GM12878 (cell line): ENCODE measurements around the gene SBF2. TPM values are rescaled to one million over a fixed set of nuclear protein-coding genes. Genes with fewer than 3 reads are reported as not detected.

ENCODE experiments used
- ATAC-seq: fragments of 200-7000 bp; cut with Tn5 transposase; 3 replicates; pipeline ENCODE4 v1.9.1; 2020; ENCODE audit warnings: mild to moderate bottlenecking, moderate library complexity
- BruUV-seq: library from RNA; stranded (reverse); fragments of 400-500 nt; replicated peaks from 2 replicates; lab custom pipeline; 2021; lab: Mats Ljungman, UMichigan
- CTCF ChIA-PET: fragments of 300-600 bp; sonication (Branson Sonifier 250); formaldehyde crosslinking; extraction: SDS; loops from one replicate; lab custom pipeline; 2021; ENCODE audit warnings: inconsistent platforms; lab: Yijun Ruan, JAX
- POLR2A ChIA-PET: fragments of 350-600 bp; formaldehyde crosslinking; extraction: SDS; loops from one replicate; lab custom pipeline; 2021; ENCODE audit warnings: inconsistent platforms; lab: Charles Lee
- RAD21 ChIA-PET: fragments of 300-600 bp; sonication (Branson Sonifier 250); formaldehyde crosslinking; loops from one replicate; lab custom pipeline; 2023; ENCODE audit warnings: antibody characterized with exemption; ENCODE audit not compliant: unreplicated experiment; lab: Charles Lee
- SMC1A ChIA-PET: fragments of 300-600 bp; sonication (Branson Sonifier 250); formaldehyde crosslinking; loops from one replicate; lab custom pipeline; 2023; ENCODE audit not compliant: unreplicated experiment, uncharacterized antibody; lab: Charles Lee
- DNase-seq: peaks from one replicate; pipeline ENCODE4 v3.0.0-alpha.2; 2011; ENCODE audit warnings: low read depth, low spot score
- FAIRE-seq: peaks from 3 replicates; lab custom pipeline; 2011; peaks lifted over from hg19 to GRCh38; lab: Jason Lieb, UNC
- H2AFZ ChIP-seq: 2 replicates; pipeline ENCODE4 v1.6.0; 2011; ENCODE audit warnings: low read depth, low read length, control low read depth; ENCODE audit not compliant: control insufficient read depth
- H3K27ac ChIP-seq: 2 replicates; pipeline ENCODE4 v1.5.1; 2011; ENCODE audit warnings: control low read depth; ENCODE audit not compliant: control insufficient read depth, insufficient read depth
- H3K27me3 ChIP-seq, 2 experiments: replicated peaks in 1 of 2; 2 replicates each; pipeline versions ENCODE4 v1.6.0 to v1.6.1; 2011; ENCODE audit warnings: low read length in 1 of 2; ENCODE audit not compliant: control insufficient read depth in 2 of 2, insufficient read depth in 2 of 2
- H3K36me3 ChIP-seq, 2 experiments: 2 replicates each; pipeline ENCODE4 v1.5.1; 2011; ENCODE audit warnings: low read length in 1 of 2; ENCODE audit not compliant: control insufficient read depth in 2 of 2, insufficient read depth in 2 of 2
- H3K4me1 ChIP-seq: 2 replicates; pipeline ENCODE4 v1.6.1; 2011; ENCODE audit warnings: mild to moderate bottlenecking, low read length, moderate library complexity, mixed read lengths; ENCODE audit not compliant: control insufficient read depth, insufficient read depth
- H3K4me2 ChIP-seq: 2 replicates; pipeline ENCODE4 v1.6.0; 2011; ENCODE audit warnings: control low read depth; ENCODE audit not compliant: control insufficient read depth, insufficient read depth
- H3K4me3 ChIP-seq: fragments of 200-600 bp; sonication (generic); 2 replicates; pipeline ENCODE4 v1.5.1; 2016
- H3K79me2 ChIP-seq: 2 replicates; pipeline ENCODE4 v1.6.0; 2011; ENCODE audit warnings: low read length; ENCODE audit not compliant: control insufficient read depth, insufficient read depth
- H3K9ac ChIP-seq: 2 replicates; pipeline ENCODE4 v1.8.0; 2011; ENCODE audit warnings: low read length, control low read depth, mixed read lengths; ENCODE audit not compliant: control insufficient read depth, insufficient read depth
- H3K9me3 ChIP-seq: replicated peaks from 3 replicates; pipeline ENCODE4 v1.5.1; 2011; ENCODE audit warnings: mild to moderate bottlenecking, low read length; ENCODE audit not compliant: control insufficient read depth, insufficient read depth
- H4K20me1 ChIP-seq: 2 replicates; pipeline ENCODE4 v1.6.0; 2011; ENCODE audit not compliant: control insufficient read depth, insufficient read depth
- ATF2 ChIP-seq: IDR thresholded peaks from 2 replicates; pipeline ENCODE4 v1.6.1; 2012; ENCODE audit warnings: low read length, inconsistent platforms
- BACH1 ChIP-seq: fragments of 450-650 bp; IDR thresholded peaks from 2 replicates; pipeline ENCODE4 v1.6.1; 2017; ENCODE audit warnings: mild to moderate bottlenecking, borderline replicate concordance
- CEBPB ChIP-seq, 2 experiments: fragments of 150-350 bp in 1 of 2; IDR thresholded peaks; 2 replicates each; pipeline ENCODE4 v1.6.1; 2012 to 2014; ENCODE audit warnings: low read depth in 2 of 2, low read length in 2 of 2, borderline replicate concordance in 1 of 2, inconsistent platforms in 1 of 2
- CREB1 ChIP-seq: IDR thresholded peaks from 2 replicates; pipeline ENCODE4 v1.6.1; 2012; ENCODE audit warnings: low read depth, mild to moderate bottlenecking, inconsistent platforms
- E2F4 ChIP-seq: IDR thresholded peaks from 2 replicates; pipeline ENCODE4 v1.6.1; 2012; ENCODE audit warnings: low read depth, low read length, improper control_type of control experiment
- E4F1 ChIP-seq: fragments of 450-650 bp; IDR thresholded peaks from 2 replicates; pipeline ENCODE4 v1.6.1; 2018; ENCODE audit warnings: borderline replicate concordance, mild to moderate bottlenecking; ENCODE audit not compliant: partially characterized antibody
- EED ChIP-seq: sonication (generic); IDR thresholded peaks from 2 replicates; pipeline ENCODE4 v1.6.1; 2016; ENCODE audit warnings: antibody characterized with exemption, low read depth
- IKZF1 ChIP-seq: fragments of 450-650 bp; conservative IDR thresholded peaks from 2 replicates; pipeline ENCODE4 v1.6.1; 2017; ENCODE audit warnings: antibody characterized with exemption, mild to moderate bottlenecking
- JUND ChIP-seq: IDR thresholded peaks from 2 replicates; pipeline ENCODE4 v1.6.1; 2012; ENCODE audit warnings: low read depth, mild to moderate bottlenecking, low read length, improper control_type of control experiment, moderate library complexity
- PAX8 ChIP-seq: fragments of 450-650 bp; IDR thresholded peaks from 2 replicates; pipeline ENCODE4 v1.6.1; 2017; ENCODE audit warnings: mild to moderate bottlenecking, moderate library complexity
- SUZ12 ChIP-seq: fragments of 200-600 bp; sonication (generic); IDR thresholded peaks from one replicate; pipeline ENCODE4 v1.6.1; 2018; ENCODE audit warnings: antibody characterized with exemption, mild to moderate bottlenecking; ENCODE audit not compliant: unreplicated experiment
- ZNF207 ChIP-seq: fragments of 450-650 bp; IDR thresholded peaks from 2 replicates; pipeline ENCODE4 v1.6.1; 2014; ENCODE audit warnings: antibody characterized with exemption, mild to moderate bottlenecking, borderline replicate concordance
- ZNF217 ChIP-seq: fragments of 450-650 bp; IDR thresholded peaks from 2 replicates; pipeline ENCODE4 v1.6.1; 2017; ENCODE audit warnings: antibody characterized with exemption, mild to moderate bottlenecking
- ZNF24 ChIP-seq: fragments of 450-650 bp; IDR thresholded peaks from 2 replicates; pipeline ENCODE4 v1.6.1; 2017; ENCODE audit warnings: antibody characterized with exemption, mild to moderate bottlenecking
- ZNF384 ChIP-seq: IDR thresholded peaks from 2 replicates; pipeline ENCODE4 v1.6.1; 2012; ENCODE audit warnings: low read depth, mild to moderate bottlenecking, low read length, improper control_type of control experiment, borderline replicate concordance
- WGBS: methylation state at CpG from one replicate; pipeline ENCODE4 v1.1.6; 2016; ENCODE audit warnings: low lambda C conversion rate; ENCODE audit not compliant: insufficient replicate concordance, insufficient coverage; ENCODE audit errors: missing lambda C conversion rate; 5-methylcytosine and 5-hydroxymethylcytosine counted together
- in situ Hi-C: fragments of 300-500 bp; cut with MboI; formaldehyde crosslinking; loops from 9 replicates; pipeline ENCODE4 v1.14.3; 2018; ENCODE audit warnings: mixed read lengths
- intact Hi-C: fragments of 100-400 bp; cut with micrococcal nuclease; formaldehyde crosslinking; loops from one replicate; pipeline ENCODE4 v1.14.2; 2022; ENCODE audit not compliant: unreplicated experiment
- polyA plus RNA-seq, 11 experiments: library from polyadenylated mRNA; depleted of rRNA in 4 of 11; unstranded in 6 of 11; stranded (reverse) in 5 of 11; fragments of >200 nt; fragmentation: Nextera tagmentation in 4 of 11; fragmentation: Illumina TruSeq in 1 of 11; extraction: Ambion mirVana in 4 of 11; extraction: Trizol in 1 of 11; gene quantifications; 1 replicate in 1 of 11; 2 replicates in 10 of 11; pipeline versions ENCODE4 v1.2.1 to v1.2.3, GENCODE V29; 2011 to 2016; ENCODE audit warnings: inconsistent platforms in 2 of 11, missing spikeins in 2 of 11, low read depth in 1 of 11
- total RNA-seq, 4 experiments: library from RNA; depleted of rRNA in 3 of 4; stranded (reverse); fragments of >200 nt in 3 of 4; fragmentation: Illumina TruSeq in 1 of 4; extraction: Trizol in 1 of 4; gene quantifications; 2 replicates each; pipeline versions ENCODE4 v1.2.1 to v1.2.3, GENCODE V29; 2013 to 2021
- TF ChIP-seq, protein P1 (sequence below): fragments of 450-650 bp; IDR thresholded peaks from 2 replicates; pipeline ENCODE4 v1.6.1; 2016; ENCODE audit warnings: mild to moderate bottlenecking

SBF2 gene
- total and polyA plus RNA-seq, 10 of the 15 experiments (the other 5 are each of a cell fraction or from before 2014, with no cell fraction given) = 0.24 to 2.3 (median 1.1) TPM

GRCh38 chr11:10307400-10308200 lies 13.6 kb upstream of the SBF2 start:
- ChIA-PET SMC1A (interaction anchor here (1.1 to 5.1 kb wide), 8 partner anchors 10 to 445 kb away, joined by 3 to 41 read pairs (median 6); no protein-coding TSS in a partner anchor), RAD21 (interaction anchor here (1.0 to 4.3 kb wide), 14 partner anchors 9 to 549 kb away, joined by 3 to 24 read pairs (median 6); no protein-coding TSS in a partner anchor), CTCF (interaction anchor here (0.6 to 5.3 kb wide), 28 partner anchors 10 to 1114 kb away, joined by 3 to 91 read pairs (median 4); partner anchors contain the start of gene RNF141), POLR2A (interaction anchor here (0.5 to 1.9 kb wide), 2 partner anchors 10 to 149 kb away, joined by 7 to 8 read pairs; no protein-coding TSS in a partner anchor)
- 8% methylated on average over 56 of the region's 62 CpGs for WGBS
- Histone ChIP-seq H3K9me3 (peaks cover 3% of the 10 kb centered on the region; the same call in 2 of the 3 replicates), H2AFZ (peak overlapping the region; percentile 86), H4K20me1 (no peaks in the 10 kb centered on the region), H3K9ac (peak overlapping the region; percentile 16; the same call in 1 of the 2 replicates), H3K27me3 (peaks cover 32 to 41% of the 10 kb centered on the region in 2 experiments), H3K36me3 (no peaks in the 10 kb centered on the region), H3K27ac (peak overlapping the region; percentile 20; the same call in 1 of the 2 replicates), H3K79me2 (no peaks in the 10 kb centered on the region), H3K4me3 (peak overlapping the region; percentile 48; the same call in 1 of the 2 replicates), H3K4me1 (peaks cover 47% of the 10 kb centered on the region), H3K4me2 (peak overlapping the region; percentile 88)
- intact Hi-C loops (loop anchor here (1.0 to 10.0 kb wide), 2 partner anchors 99 to 693 kb away; no protein-coding TSS in a partner anchor), in situ Hi-C loops (loop anchor here (10.0 kb wide), 1 partner anchor 693 kb away; no protein-coding TSS in a partner anchor)
- DNase-seq = peak; percentile 60
- no peak for FAIRE-seq
- BruUV-seq = no TSS peak
- ATAC-seq = peak; percentile 84
- TF ChIP-seq ATF2 = no peak
- peak; percentile 34 for TF ChIP-seq E4F1
- no peak for TF ChIP-seq CEBPB (IDR thresholded peaks at IDR 0.05; ENCODE audit: borderline replicate concordance in 1 of 2, low read depth in 2 of 2, low read length in 2 of 2)
- peak; percentile 79 for TF ChIP-seq IKZF1
- no peak for TF ChIP-seq CREB1
- TF ChIP-seq SUZ12 = no peak
- TF ChIP-seq EED = no peak; the same call in 1 of the 2 replicates
- TF ChIP-seq PAX8 = no peak
- peak; percentile 68; the same call in 1 of the 2 replicates for TF ChIP-seq BACH1
- TF ChIP-seq ZNF24 = no peak
- TF ChIP-seq ZNF217 = no peak
- TF ChIP-seq, protein P1, sequence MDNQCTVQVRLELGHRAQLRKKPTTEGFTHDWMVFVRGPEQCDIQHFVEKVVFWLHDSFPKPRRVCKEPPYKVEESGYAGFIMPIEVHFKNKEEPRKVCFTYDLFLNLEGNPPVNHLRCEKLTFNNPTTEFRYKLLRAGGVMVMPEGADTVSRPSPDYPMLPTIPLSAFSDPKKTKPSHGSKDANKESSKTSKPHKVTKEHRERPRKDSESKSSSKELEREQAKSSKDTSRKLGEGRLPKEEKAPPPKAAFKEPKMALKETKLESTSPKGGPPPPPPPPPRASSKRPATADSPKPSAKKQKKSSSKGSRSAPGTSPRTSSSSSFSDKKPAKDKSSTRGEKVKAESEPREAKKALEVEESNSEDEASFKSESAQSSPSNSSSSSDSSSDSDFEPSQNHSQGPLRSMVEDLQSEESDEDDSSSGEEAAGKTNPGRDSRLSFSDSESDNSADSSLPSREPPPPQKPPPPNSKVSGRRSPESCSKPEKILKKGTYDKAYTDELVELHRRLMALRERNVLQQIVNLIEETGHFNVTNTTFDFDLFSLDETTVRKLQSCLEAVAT = peak; percentile 82
- TF ChIP-seq ZNF384 = peak; percentile 78
- peak; percentile 54; the same call in 1 of the 2 replicates for TF ChIP-seq ZNF207
- TF ChIP-seq E2F4 = no peak
- TF ChIP-seq JUND = no peak
